GM12878 (cell line): ENCODE data around the gene DPP9.

Experiments used
- BHLHE40 ChIP-seq, 2 experiments: fragments of 450-650 bp in 1 of 2; IDR thresholded peaks; 2 replicates each; pipeline ENCODE4 v1.6.1; 2011 to 2017; ENCODE audit warnings: low read depth in 2 of 2, borderline replicate concordance in 1 of 2, improper control_type of control experiment in 1 of 2, low read length in 1 of 2, mild to moderate bottlenecking in 1 of 2
- POU2F2 ChIP-seq: IDR thresholded peaks from 3 replicates; pipeline ENCODE4 v1.6.1; 2011; ENCODE audit warnings: low read depth, mild to moderate bottlenecking, low read length, borderline replicate concordance
- TCF12 ChIP-seq: IDR thresholded peaks from 2 replicates; pipeline ENCODE4 v1.6.1; 2011; ENCODE audit warnings: low read depth, mild to moderate bottlenecking, low read length

DNA sequence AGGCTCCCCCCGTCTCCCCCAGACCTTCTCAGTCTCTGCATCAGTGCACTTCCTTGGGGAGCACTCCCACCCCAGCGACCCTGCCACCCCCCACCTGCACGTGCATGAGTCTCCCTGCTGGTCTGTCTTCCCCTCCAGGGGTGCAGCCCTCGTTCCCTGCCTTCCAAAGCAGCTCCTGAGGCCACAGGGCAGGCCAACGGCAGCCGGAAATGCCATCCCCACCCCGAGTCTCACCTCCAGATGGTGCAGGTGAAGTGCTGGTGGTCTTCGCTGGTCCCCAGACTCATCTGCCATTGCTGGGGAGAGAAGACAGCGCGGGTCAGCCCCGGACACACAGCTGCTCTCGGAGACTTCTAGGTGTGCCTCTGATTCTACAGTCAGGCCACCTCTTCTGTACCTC, 59.0 kb downstream of the DPP9 start:
- TF ChIP-seq POU2F2 (no peak), TCF12 (no peak), BHLHE40 (IDR thresholded peaks at IDR 0.05; ENCODE audit: borderline replicate concordance in 1 of 2, low read depth in 2 of 2, low read length in 1 of 2) (no peak)
